ENCODE measurements around the gene GASK1B.

- TF ChIP-seq CTCF (IDR thresholded peaks at IDR 0.05): no peak
- TF ChIP-seq SIN3A (IDR thresholded peaks at IDR 0.05; ENCODE audit: borderline replicate concordance, insufficient read depth, low read depth, low read length): no peak
- no peak for TF ChIP-seq POLR2AphosphoS5 (IDR thresholded peaks at IDR 0.05; ENCODE audit: low read depth, low read length)
Measured at GRCh38 chr4:158139086-158139485, 33.7 kb downstream of the GASK1B start.
